Prostate gland (tissue), 2 donors: ENCODE data around the gene CFAP43.

Experiments used
- CTCF ChIP-seq, 4 experiments: fragments of 200-600 bp in 2 of 4; fragments of 450-650 bp in 2 of 4; sonication (generic) in 2 of 4; IDR thresholded peaks; 1 replicate in 3 of 4; 2 replicates in 1 of 4; pipeline ENCODE4 v1.5.1; 2016 to 2019; ENCODE audit warnings: antibody characterized with exemption in 4 of 4, mild to moderate bottlenecking in 2 of 4, moderate library complexity in 2 of 4
- POLR2AphosphoS5 ChIP-seq: sonication (generic); formaldehyde crosslinking; IDR thresholded peaks from one replicate; pipeline ENCODE4 v1.6.1; 2017; ENCODE audit warnings: antibody characterized with exemption

- TF ChIP-seq CTCF (IDR thresholded peaks at IDR 0.05): no peak
- TF ChIP-seq POLR2AphosphoS5: no peak
These were observed 85.3 kb downstream of the CFAP43 start for GRCh38 chr10:104146882-104147281.
